GM12892 (cell line): ENCODE data around the gene ARL6IP4.

Source experiments
- POLR2A ChIP-seq: IDR thresholded peaks from 2 replicates; pipeline ENCODE4 v1.6.1; 2011; ENCODE audit warnings: low read depth, low read length, control low read depth
- POLR2AphosphoS5 ChIP-seq: IDR thresholded peaks from 2 replicates; pipeline ENCODE4 v1.6.1; 2011; ENCODE audit warnings: low read depth, low read length, control low read depth
- TAF1 ChIP-seq: IDR thresholded peaks from 2 replicates; pipeline ENCODE4 v1.6.1; 2011; ENCODE audit warnings: low read depth, mild to moderate bottlenecking, control low read depth, low read length, borderline replicate concordance

GRCh38 chr12:123010110-123010509 lies 29.6 kb downstream of the ARL6IP4 start:
- no peak for TF ChIP-seq POLR2A
- TF ChIP-seq POLR2AphosphoS5, result no peak
- TF ChIP-seq TAF1, result no peak
